CD8-positive, alpha-beta memory T cell (primary cell): ENCODE results near the gene PPP1R16B. TPM values are rescaled to one million over a fixed set of nuclear protein-coding genes. Genes with fewer than 3 reads are reported as not detected.

ENCODE experiments used
- CTCF ChIA-PET: fragments of 350-600 bp; sonication (Branson Sonifier 250); formaldehyde crosslinking; loops from one replicate; lab custom pipeline; 2021; ENCODE audit warnings: antibody characterized with exemption; lab: Charles Lee
- POLR2A ChIA-PET: fragments of 350-600 bp; sonication (Branson Sonifier 250); formaldehyde crosslinking; loops from one replicate; lab custom pipeline; 2021; ENCODE audit warnings: antibody characterized with exemption; lab: Charles Lee
- DNase-seq, 5 donors: peaks; one replicate each; pipeline versions ENCODE4 v3.0.0 to v3.0.0-alpha.2; 2020 to 2022; ENCODE audit warnings: mixed read lengths in 1 of 5
- H3K27ac ChIP-seq: one replicate; pipeline ENCODE4 v1.7.0; 2013; ENCODE audit warnings: low read depth, mild to moderate bottlenecking, low read length, moderate library complexity
- H3K27me3 ChIP-seq: 2 replicates; pipeline ENCODE4 v1.7.0; 2013; ENCODE audit warnings: low read length, mild to moderate bottlenecking; ENCODE audit not compliant: insufficient read depth, poor library complexity, severe bottlenecking
- H3K36me3 ChIP-seq: 2 replicates; pipeline ENCODE4 v1.7.0; 2013; ENCODE audit warnings: mild to moderate bottlenecking, low read length, moderate library complexity; ENCODE audit not compliant: insufficient read depth
- H3K4me1 ChIP-seq: 2 replicates; pipeline ENCODE4 v1.7.0; 2013; ENCODE audit warnings: mild to moderate bottlenecking, low read length, moderate library complexity; ENCODE audit not compliant: insufficient read depth
- H3K4me3 ChIP-seq: 2 replicates; pipeline ENCODE4 v1.7.0; 2013; ENCODE audit warnings: mild to moderate bottlenecking, low read length
- H3K9me3 ChIP-seq: 2 replicates; pipeline ENCODE4 v1.7.0; 2013; ENCODE audit warnings: mild to moderate bottlenecking, low read length
- H3K27ac Mint-ChIP-seq, 8 donors: one replicate each; pipeline ENCODE4 v1.8.0; 2020 to 2021; ENCODE audit warnings: mixed read lengths in 8 of 8, mild to moderate bottlenecking in 6 of 8, inconsistent platforms in 3 of 8, moderate library complexity in 3 of 8
- H3K27me3 Mint-ChIP-seq, 2 donors: one replicate each; pipeline ENCODE4 v1.8.0; 2020 to 2021; ENCODE audit warnings: mixed read lengths in 2 of 2, mild to moderate bottlenecking in 1 of 2, moderate library complexity in 1 of 2
- H3K36me3 Mint-ChIP-seq, 3 donors: one replicate each; pipeline ENCODE4 v1.8.0; 2020 to 2021; ENCODE audit warnings: mixed read lengths in 3 of 3, inconsistent platforms in 1 of 3, mild to moderate bottlenecking in 1 of 3
- H3K4me1 Mint-ChIP-seq, 3 donors: one replicate each; pipeline ENCODE4 v1.8.0; 2020 to 2021; ENCODE audit warnings: mixed read lengths in 3 of 3, inconsistent platforms in 1 of 3, mild to moderate bottlenecking in 1 of 3
- H3K4me3 Mint-ChIP-seq, 7 donors: one replicate each; pipeline ENCODE4 v1.8.0; 2020 to 2021; ENCODE audit warnings: mixed read lengths in 7 of 7, mild to moderate bottlenecking in 6 of 7, moderate library complexity in 4 of 7, inconsistent platforms in 2 of 7
- H3K9me3 Mint-ChIP-seq, 5 donors: one replicate each; pipeline ENCODE4 v1.8.0; 2020 to 2022; ENCODE audit warnings: mixed read lengths in 5 of 5, mild to moderate bottlenecking in 3 of 5, moderate library complexity in 2 of 5, inconsistent platforms in 1 of 5
- polyA plus RNA-seq: library from polyadenylated mRNA; unstranded; fragments of 300-500 nt; fragmentation: Illumina TruSeq; gene quantifications from one replicate; pipeline ENCODE4 v1.2.3, GENCODE V29; 2021
- total RNA-seq, 2 experiments: library from RNA; stranded (reverse); gene quantifications; one replicate each; pipeline ENCODE4 v1.2.3, GENCODE V29; 2021

The PPP1R16B gene
- total and polyA plus RNA-seq, 3 experiments from 2014 or later = 40.2 to 171 (median 167) TPM

- Mint-ChIP-seq H3K4me1 (peaks cover 22 to 34% (median 33%) of the 10 kb centered on the region in 3 donors), H3K4me3 (peak overlapping the region; percentile 91 to 98 (median 95)), H3K27ac (peak overlapping the region; percentile 85 to 97 (median 94)), H3K36me3 (peaks cover 0 to 17% (median 9%) of the 10 kb centered on the region in 3 donors), H3K27me3 (no peaks in the 10 kb centered on the region), H3K9me3 (no peaks in the 10 kb centered on the region)
- POLR2A ChIA-PET = interaction anchor here (0.9 to 2.4 kb wide), 5 partner anchors 35 to 515 kb away, joined by 3 to 11 read pairs (median 4); partner anchors contain the start of genes ACTR5, FAM83D and PPP1R16B
- no peaks in the 10 kb centered on the region for H3K27me3 ChIP-seq
- no peaks in the 10 kb centered on the region for H3K9me3 ChIP-seq
- CTCF ChIA-PET = interaction anchor here (0.8 to 4.8 kb wide), 19 partner anchors 9 to 316 kb away, joined by 3 to 22 read pairs (median 4); partner anchors contain the start of gene FAM83D
- peaks cover 21% of the 10 kb centered on the region for H3K4me1 ChIP-seq
- H3K27ac ChIP-seq = peak overlapping the region; percentile 52
- H3K4me3 ChIP-seq = peak overlapping the region; percentile 72
- H3K36me3 ChIP-seq = no peaks in the 10 kb centered on the region
- no peak for DNase-seq
Measured at GRCh38 chr20:38961530-38962043, 156.1 kb downstream of the PPP1R16B start.

- Histone ChIP-seq H3K36me3 (no peaks in the 10 kb centered on the region), H3K4me1 (peaks cover 21% of the 10 kb centered on the region), H3K27me3 (no peaks in the 10 kb centered on the region), H3K27ac (peak within 1 kb of the TSS; percentile 84), H3K4me3 (peak within 1 kb of the TSS; percentile 99), H3K9me3 (no peaks in the 10 kb centered on the region)
- Mint-ChIP-seq H3K9me3 (no peaks in the 10 kb centered on the region), H3K4me1 (peaks cover 23 to 34% (median 33%) of the 10 kb centered on the region in 3 donors), H3K4me3 (peak within 1 kb of the TSS; percentile 91 to 98 (median 95)), H3K27me3 (no peaks in the 10 kb centered on the region), H3K27ac (peak within 1 kb of the TSS; percentile 85 to 97 (median 95)), H3K36me3 (peaks cover 0 to 18% (median 9%) of the 10 kb centered on the region in 3 donors)
- ChIA-PET CTCF (interaction anchor here (0.8 to 4.8 kb wide), 21 partner anchors 9 to 317 kb away, joined by 3 to 22 read pairs (median 4); partner anchors contain the start of gene FAM83D), POLR2A (interaction anchor here (0.5 to 2.4 kb wide), 10 partner anchors 31 to 516 kb away, joined by 3 to 11 read pairs (median 3); partner anchors contain the start of genes ACTR5, FAM83D, PPP1R16B and RALGAPB)
- peak; percentile 98 to 99 (median 98) for DNase-seq
Measured at GRCh38 chr20:38962044-38962927, 156.8 kb downstream of the PPP1R16B start, which contains the start of gene DHX35. Gene DHX35, plus strand, starts transcription at chr20:38962344. Its CDS starts 24 bp downstream, at chr20:38962368.

GRCh38 chr20:38962928-38963401 is 157.5 kb downstream of the PPP1R16B start:
- no peak for DNase-seq
- POLR2A ChIA-PET = interaction anchor here (0.6 to 2.4 kb wide), 6 partner anchors 30 to 490 kb away, joined by 3 to 11 read pairs (median 4); partner anchors contain the start of genes FAM83D, PPP1R16B and RALGAPB
- Mint-ChIP-seq H3K27me3 (no peaks in the 10 kb centered on the region), H3K27ac (peak overlapping the region in 7 of 8 donors; percentile 79 to 94 (median 93)), H3K4me3 (peak overlapping the region; percentile 91 to 98 (median 95)), H3K4me1 (peaks cover 25 to 34% (median 33%) of the 10 kb centered on the region in 3 donors), H3K36me3 (peaks cover 0 to 24% (median 9%) of the 10 kb centered on the region in 3 donors), H3K9me3 (no peaks in the 10 kb centered on the region)
- Histone ChIP-seq H3K4me3 (peak overlapping the region; percentile 99), H3K27ac (peak overlapping the region; percentile 84), H3K36me3 (no peaks in the 10 kb centered on the region), H3K9me3 (no peaks in the 10 kb centered on the region), H3K27me3 (no peaks in the 10 kb centered on the region), H3K4me1 (peaks cover 21% of the 10 kb centered on the region)
- CTCF ChIA-PET = interaction anchor here (1.2 to 4.8 kb wide), 11 partner anchors 8 to 314 kb away, joined by 3 to 22 read pairs (median 4); partner anchors contain the start of gene FAM83D

GRCh38 chr20:38963745-38964144 is 158.2 kb downstream of the PPP1R16B start:
- Mint-ChIP-seq H3K4me3 (peak overlapping the region in 3 of 7 donors; percentile 19 to 92 (median 70)), H3K36me3 (peaks cover 0 to 29% (median 9%) of the 10 kb centered on the region in 3 donors)
- POLR2A ChIA-PET = no interaction called here

GRCh38 chr20:38965264-38965663 is 159.8 kb downstream of the PPP1R16B start:
- Mint-ChIP-seq H3K27ac (no peak overlapping the region), H3K4me3 (peak overlapping the region in 1 of 7 donors; percentile 34), H3K27me3 (no peaks in the 10 kb centered on the region), H3K9me3 (no peaks in the 10 kb centered on the region), H3K4me1 (peaks cover 25 to 34% (median 33%) of the 10 kb centered on the region in 3 donors), H3K36me3 (peaks cover 0 to 44% (median 9%) of the 10 kb centered on the region in 3 donors)
- Histone ChIP-seq H3K36me3 (peaks cover under 1% of the 10 kb centered on the region), H3K27ac (no peak overlapping the region), H3K4me3 (no peak overlapping the region), H3K27me3 (no peaks in the 10 kb centered on the region), H3K9me3 (no peaks in the 10 kb centered on the region), H3K4me1 (peaks cover 21% of the 10 kb centered on the region)
- CTCF ChIA-PET = interaction anchor here (4.8 kb wide), 1 partner anchor 84 kb away, joined by 22 read pairs; no protein-coding TSS in a partner anchor
- no peak for DNase-seq
- POLR2A ChIA-PET = no interaction called here

More at GRCh38 chr20:38963745-38964144, 158.2 kb downstream of the PPP1R16B start:
- no peaks in the 10 kb centered on the region for H3K9me3 ChIP-seq
- Mint-ChIP-seq H3K4me1 (peaks cover 25 to 34% (median 33%) of the 10 kb centered on the region in 3 donors), H3K27me3 (no peaks in the 10 kb centered on the region), H3K27ac (peak overlapping the region in 1 of 8 donors; percentile 66), H3K9me3 (no peaks in the 10 kb centered on the region)
- no peak overlapping the region for H3K4me3 ChIP-seq
- H3K27me3 ChIP-seq = no peaks in the 10 kb centered on the region
- peaks cover 21% of the 10 kb centered on the region for H3K4me1 ChIP-seq
- DNase-seq = no peak
- CTCF ChIA-PET = interaction anchor here (1.7 to 4.8 kb wide), 4 partner anchors 33 to 234 kb away, joined by 4 to 22 read pairs (median 8); partner anchors contain the start of gene FAM83D
- H3K27ac ChIP-seq = no peak overlapping the region
- no peaks in the 10 kb centered on the region for H3K36me3 ChIP-seq

- POLR2A ChIA-PET = no interaction called here
- peaks cover 0 to 60% (median 11%) of the 10 kb centered on the region in 3 donors for H3K36me3 Mint-ChIP-seq
- DNase-seq = no peak
- Histone ChIP-seq H3K36me3 (peaks cover 5% of the 10 kb centered on the region), H3K4me3 (no peak overlapping the region), H3K4me1 (peaks cover 8% of the 10 kb centered on the region), H3K9me3 (no peaks in the 10 kb centered on the region), H3K27ac (no peak overlapping the region), H3K27me3 (no peaks in the 10 kb centered on the region)
- H3K9me3 Mint-ChIP-seq = no peaks in the 10 kb centered on the region
- no peak overlapping the region for H3K4me3 Mint-ChIP-seq
- CTCF ChIA-PET = no interaction called here
- peaks cover 14 to 28% (median 18%) of the 10 kb centered on the region in 3 donors for H3K4me1 Mint-ChIP-seq
- H3K27me3 Mint-ChIP-seq = no peaks in the 10 kb centered on the region
- peak overlapping the region in 1 of 8 donors; percentile 39 for H3K27ac Mint-ChIP-seq
Measured at GRCh38 chr20:38968090-38968489, 162.6 kb downstream of the PPP1R16B start.

GRCh38 chr20:38969708-38970107 is 164.2 kb downstream of the PPP1R16B start:
- no peaks in the 10 kb centered on the region for H3K4me1 ChIP-seq
- H3K9me3 Mint-ChIP-seq = no peaks in the 10 kb centered on the region
- H3K27ac ChIP-seq = no peak overlapping the region
- H3K36me3 ChIP-seq = peaks cover 5% of the 10 kb centered on the region
- peaks cover 17 to 27% (median 18%) of the 10 kb centered on the region in 3 donors for H3K4me1 Mint-ChIP-seq
- CTCF ChIA-PET = no interaction called here
- POLR2A ChIA-PET = no interaction called here
- H3K36me3 Mint-ChIP-seq = peaks cover 3 to 73% (median 20%) of the 10 kb centered on the region in 3 donors
- no peaks in the 10 kb centered on the region for H3K27me3 Mint-ChIP-seq
- no peak for DNase-seq
- H3K27ac Mint-ChIP-seq = no peak overlapping the region
- H3K27me3 ChIP-seq = no peaks in the 10 kb centered on the region
- H3K4me3 Mint-ChIP-seq = no peak overlapping the region
- no peaks in the 10 kb centered on the region for H3K9me3 ChIP-seq
- no peak overlapping the region for H3K4me3 ChIP-seq
